Panc1 (cell line): ENCODE measurements around the gene PRPS2. TPM values are rescaled to one million over a fixed set of nuclear protein-coding genes. Genes with fewer than 3 reads are reported as not detected.
A peak's percentile ranks its signal among the peaks of the same experiment; 100 is the strongest.

Experiments
- ATAC-seq: fragments of 200-7000 bp; cut with Tn5 transposase; 2 replicates; pipeline ENCODE4 v1.9.1; 2020; ENCODE audit warnings: mild to moderate bottlenecking, moderate library complexity
- Bru-seq: library from RNA; stranded (reverse); fragments of 400-500 nt; gene quantifications from one replicate; lab custom pipeline; 2021; lab: Mats Ljungman, UMichigan
- BruChase-seq, 2 experiments: library from RNA; stranded (reverse); fragments of 400-500 nt; gene quantifications; one replicate each; lab custom pipeline; 2021; lab: Mats Ljungman, UMichigan
- BruUV-seq: library from RNA; stranded (reverse); fragments of 400-500 nt; replicated peaks from 2 replicates; lab custom pipeline; 2021; lab: Mats Ljungman, UMichigan
- CTCF ChIA-PET: fragments of 300-600 bp; sonication (Branson Sonifier 250); formaldehyde crosslinking; loops from one replicate; lab custom pipeline; 2022; ENCODE audit warnings: antibody characterized with exemption; lab: Charles Lee
- POLR2A ChIA-PET: fragments of 300-600 bp; sonication (Branson Sonifier 250); formaldehyde crosslinking; loops from one replicate; lab custom pipeline; 2022; ENCODE audit warnings: antibody characterized with exemption; lab: Charles Lee
- DNase-seq: peaks from one replicate; pipeline ENCODE4 v3.0.0-alpha.2; 2010; ENCODE audit warnings: low read depth, low spot score
- H3K27ac ChIP-seq: 2 replicates; pipeline ENCODE4 v1.5.1; 2011; ENCODE audit warnings: mild to moderate bottlenecking, low read length, inconsistent platforms
- H3K27me3 ChIP-seq: fragments of 200-500 bp; sonication (Bioruptor generic); 2 replicates; pipeline ENCODE4 v1.6.0; 2014; ENCODE audit warnings: low read length, inconsistent platforms; ENCODE audit not compliant: control insufficient read depth, insufficient read depth
- H3K36me3 ChIP-seq: fragments of 200-500 bp; sonication (Bioruptor generic); 2 replicates; pipeline ENCODE4 v1.5.1; 2014; ENCODE audit warnings: inconsistent platforms, mild to moderate bottlenecking, low read length, moderate library complexity; ENCODE audit not compliant: control insufficient read depth, insufficient read depth
- H3K4me1 ChIP-seq: 2 replicates; pipeline ENCODE4 v1.5.1; 2011; ENCODE audit warnings: inconsistent platforms, mild to moderate bottlenecking, low read length, moderate library complexity; ENCODE audit not compliant: control insufficient read depth, insufficient read depth
- H3K4me3 ChIP-seq, 2 experiments: 2 replicates each; pipeline ENCODE4 v1.5.1; 2011 to 2012; ENCODE audit warnings: low read depth in 2 of 2, low read length in 2 of 2, mild to moderate bottlenecking in 2 of 2, inconsistent platforms in 1 of 2, moderate library complexity in 1 of 2
- H3K9me3 ChIP-seq: fragments of 200-500 bp; sonication (Bioruptor generic); 2 replicates; pipeline ENCODE4 v1.5.1; 2014; ENCODE audit warnings: low read depth, mild to moderate bottlenecking, inconsistent platforms, low read length, moderate library complexity; ENCODE audit not compliant: control insufficient read depth, insufficient read depth
- POLR2AphosphoS5 ChIP-seq: IDR thresholded peaks from 2 replicates; pipeline ENCODE4 v1.6.1; 2012; ENCODE audit warnings: mild to moderate bottlenecking, low read depth, low read length, moderate library complexity
- TCF7L2 ChIP-seq: IDR thresholded peaks from 2 replicates; pipeline ENCODE4 v1.6.1; 2011; ENCODE audit warnings: mild to moderate bottlenecking, low read depth, low read length, inconsistent platforms
- in situ Hi-C: cut with HindIII; loops from 2 replicates; pipeline ENCODE4 v1.10.0; 2016; ENCODE audit warnings: low sequenced_read_pairs, low pct_unique_long_range_greater_than_20kb
- intact Hi-C: fragments of 100-400 bp; cut with micrococcal nuclease; formaldehyde crosslinking; loops from one replicate; pipeline ENCODE4 v1.10.0; 2022; ENCODE audit not compliant: unreplicated experiment
- long read RNA-seq: library from polyadenylated mRNA; unstranded; transcript quantifications from one replicate; pipeline ENCODE4 v2.0.0, GENCODE V29; 2021; ENCODE audit not compliant: unreplicated experiment
- polyA plus RNA-seq: library from polyadenylated mRNA; unstranded; fragments of >200 nt; gene quantifications from one replicate; pipeline ENCODE4 v1.2.1, GENCODE V29; 2012; ENCODE audit warnings: missing spikeins; ENCODE audit not compliant: insufficient read length
- total RNA-seq: library from RNA; stranded (reverse); gene quantifications from one replicate; pipeline ENCODE4 v1.2.1, GENCODE V29; 2021; ENCODE audit not compliant: unreplicated experiment
- TF ChIP-seq, protein P1 (sequence below): fragments of 450-650 bp; IDR thresholded peaks from 2 replicates; pipeline ENCODE4 v1.5.1; 2017; ENCODE audit warnings: mild to moderate bottlenecking
- TF ChIP-seq, protein P2 (sequence below), 2 experiments: IDR thresholded peaks; 2 replicates each; pipeline ENCODE4 v1.6.1; 2011 to 2012; ENCODE audit warnings: low read depth in 2 of 2, control low read depth in 1 of 2, low read length in 1 of 2, mild to moderate bottlenecking in 1 of 2, moderate library complexity in 1 of 2; ENCODE audit not compliant: insufficient read depth in 1 of 2

The PRPS2 gene
- total RNA-seq (28.4 TPM), Bru-seq, nascent RNA (percentile 61 among the genes with signal in this experiment), BruChase-seq, experiment 1, labeled RNA remaining after a 2-hour chase (percentile 66 among the genes with signal in this experiment), BruChase-seq, experiment 2, labeled RNA remaining after a 6-hour chase (percentile 78 among the genes with signal in this experiment)
- 30.6 TPM for polyA plus RNA-seq
- long read RNA-seq, transcript PRPS2-202 (7 exons, 2,511 nt): major isoform, 10 of 29 reads
- long read RNA-seq, partial matches to known transcripts: 0 of 29 reads
- long read RNA-seq, other reads (novel, unspliced or antisense): 18 of 29 reads

DNA sequence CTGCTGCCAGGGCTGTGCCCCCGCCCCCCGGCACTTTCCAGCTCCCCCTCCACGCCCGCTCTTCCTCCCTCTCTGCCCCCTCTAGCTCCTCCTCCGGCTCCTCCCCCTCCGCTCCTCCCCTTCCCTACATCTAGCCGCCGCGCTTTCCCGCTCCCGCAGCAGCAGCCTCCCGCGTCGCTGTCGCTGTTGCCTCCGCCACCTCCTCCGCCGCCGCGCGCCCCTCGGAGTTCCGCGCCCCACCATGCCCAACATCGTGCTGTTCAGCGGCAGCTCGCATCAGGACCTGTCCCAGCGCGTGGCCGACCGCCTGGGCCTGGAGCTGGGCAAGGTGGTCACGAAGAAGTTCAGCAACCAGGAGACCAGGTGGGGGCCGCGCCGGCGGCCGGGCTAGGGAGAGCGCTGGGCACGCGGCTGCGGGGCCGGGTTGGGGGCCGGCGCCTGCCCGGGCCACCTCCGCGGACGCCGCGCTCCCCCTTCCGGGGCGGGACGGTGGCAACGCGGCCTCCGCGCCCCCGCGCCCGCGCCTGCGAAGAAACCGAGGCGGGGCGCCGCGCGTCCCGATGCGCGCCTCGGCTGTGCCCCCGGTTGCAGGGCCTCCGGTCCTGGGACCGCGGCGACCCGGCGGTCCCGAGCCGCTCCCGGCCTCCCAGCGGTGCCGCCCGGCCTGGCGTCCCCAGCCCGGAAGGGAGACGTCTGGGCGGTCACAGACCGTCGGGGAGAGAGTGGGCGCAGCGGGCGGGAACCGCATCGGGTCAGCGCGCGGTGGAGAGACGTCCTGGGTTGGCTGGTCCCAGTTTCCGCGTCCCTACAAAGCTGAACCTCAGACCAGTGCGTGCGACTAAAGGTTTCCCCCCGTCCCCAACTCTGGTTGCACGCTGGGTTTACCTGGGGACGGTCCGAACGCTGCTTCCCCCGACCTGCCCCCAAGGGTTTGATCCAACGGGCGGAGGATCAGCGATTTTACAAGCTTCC, at the start of gene PRPS2:
TSS of gene PRPS2 (plus strand) at position 156 of the 972 bp plus-strand sequence. CDS start at position 242, 86 bp downstream.
- DNase-seq (no peak), ATAC-seq (peak; percentile 94)
- Histone ChIP-seq H3K36me3 (no peaks in the 10 kb centered on the region; the same call in 1 of the 2 replicates), H3K4me1 (no peaks in the 10 kb centered on the region), H3K27ac (peak within 1 kb of the TSS; percentile 51), H3K27me3 (no peaks in the 10 kb centered on the region), H3K9me3 (no peaks in the 10 kb centered on the region), H3K4me3 (peak within 1 kb of the TSS; percentile 59 to 61)
- ChIA-PET POLR2A (interaction anchor here (0.6 kb wide), 1 partner anchor 1706 kb away, joined by 3 read pairs; no protein-coding TSS in a partner anchor), CTCF (interaction anchor here (0.8 kb wide), 1 partner anchor 23 kb away, joined by 3 read pairs; no protein-coding TSS in a partner anchor)
- intact Hi-C loops (no loop called here), in situ Hi-C loops (no loop called here)
- TF ChIP-seq TCF7L2 (peak; percentile 53; the same call in 1 of the 2 replicates), POLR2AphosphoS5 (no peak; the same call in 1 of the 2 replicates)
- no TSS peak for BruUV-seq

DNA sequence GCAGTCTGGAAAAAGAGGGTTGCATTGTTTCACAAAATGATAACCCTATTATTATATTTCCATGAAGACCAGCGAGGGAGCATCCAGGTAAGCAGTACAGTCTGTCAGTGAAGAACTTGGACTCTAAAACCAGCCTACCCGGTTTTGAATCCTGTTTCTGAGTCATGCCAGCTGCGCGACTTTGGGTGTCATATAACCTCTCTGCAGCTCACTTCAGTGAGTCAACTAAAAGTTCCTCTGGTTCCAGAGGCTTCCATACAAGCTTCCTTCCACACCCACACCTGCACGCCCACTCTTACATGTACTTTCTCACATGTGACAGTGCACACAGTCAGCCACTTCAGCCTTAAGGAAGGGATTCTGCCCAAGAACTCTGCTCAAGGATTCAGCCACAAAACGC, 49.8 kb upstream of the PRPS2 start:
- TF ChIP-seq POLR2AphosphoS5: no peak
- TF ChIP-seq TCF7L2: no peak
- TF ChIP-seq, protein P1, sequence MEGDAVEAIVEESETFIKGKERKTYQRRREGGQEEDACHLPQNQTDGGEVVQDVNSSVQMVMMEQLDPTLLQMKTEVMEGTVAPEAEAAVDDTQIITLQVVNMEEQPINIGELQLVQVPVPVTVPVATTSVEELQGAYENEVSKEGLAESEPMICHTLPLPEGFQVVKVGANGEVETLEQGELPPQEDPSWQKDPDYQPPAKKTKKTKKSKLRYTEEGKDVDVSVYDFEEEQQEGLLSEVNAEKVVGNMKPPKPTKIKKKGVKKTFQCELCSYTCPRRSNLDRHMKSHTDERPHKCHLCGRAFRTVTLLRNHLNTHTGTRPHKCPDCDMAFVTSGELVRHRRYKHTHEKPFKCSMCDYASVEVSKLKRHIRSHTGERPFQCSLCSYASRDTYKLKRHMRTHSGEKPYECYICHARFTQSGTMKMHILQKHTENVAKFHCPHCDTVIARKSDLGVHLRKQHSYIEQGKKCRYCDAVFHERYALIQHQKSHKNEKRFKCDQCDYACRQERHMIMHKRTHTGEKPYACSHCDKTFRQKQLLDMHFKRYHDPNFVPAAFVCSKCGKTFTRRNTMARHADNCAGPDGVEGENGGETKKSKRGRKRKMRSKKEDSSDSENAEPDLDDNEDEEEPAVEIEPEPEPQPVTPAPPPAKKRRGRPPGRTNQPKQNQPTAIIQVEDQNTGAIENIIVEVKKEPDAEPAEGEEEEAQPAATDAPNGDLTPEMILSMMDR: no peak
- TF ChIP-seq, protein P2, sequence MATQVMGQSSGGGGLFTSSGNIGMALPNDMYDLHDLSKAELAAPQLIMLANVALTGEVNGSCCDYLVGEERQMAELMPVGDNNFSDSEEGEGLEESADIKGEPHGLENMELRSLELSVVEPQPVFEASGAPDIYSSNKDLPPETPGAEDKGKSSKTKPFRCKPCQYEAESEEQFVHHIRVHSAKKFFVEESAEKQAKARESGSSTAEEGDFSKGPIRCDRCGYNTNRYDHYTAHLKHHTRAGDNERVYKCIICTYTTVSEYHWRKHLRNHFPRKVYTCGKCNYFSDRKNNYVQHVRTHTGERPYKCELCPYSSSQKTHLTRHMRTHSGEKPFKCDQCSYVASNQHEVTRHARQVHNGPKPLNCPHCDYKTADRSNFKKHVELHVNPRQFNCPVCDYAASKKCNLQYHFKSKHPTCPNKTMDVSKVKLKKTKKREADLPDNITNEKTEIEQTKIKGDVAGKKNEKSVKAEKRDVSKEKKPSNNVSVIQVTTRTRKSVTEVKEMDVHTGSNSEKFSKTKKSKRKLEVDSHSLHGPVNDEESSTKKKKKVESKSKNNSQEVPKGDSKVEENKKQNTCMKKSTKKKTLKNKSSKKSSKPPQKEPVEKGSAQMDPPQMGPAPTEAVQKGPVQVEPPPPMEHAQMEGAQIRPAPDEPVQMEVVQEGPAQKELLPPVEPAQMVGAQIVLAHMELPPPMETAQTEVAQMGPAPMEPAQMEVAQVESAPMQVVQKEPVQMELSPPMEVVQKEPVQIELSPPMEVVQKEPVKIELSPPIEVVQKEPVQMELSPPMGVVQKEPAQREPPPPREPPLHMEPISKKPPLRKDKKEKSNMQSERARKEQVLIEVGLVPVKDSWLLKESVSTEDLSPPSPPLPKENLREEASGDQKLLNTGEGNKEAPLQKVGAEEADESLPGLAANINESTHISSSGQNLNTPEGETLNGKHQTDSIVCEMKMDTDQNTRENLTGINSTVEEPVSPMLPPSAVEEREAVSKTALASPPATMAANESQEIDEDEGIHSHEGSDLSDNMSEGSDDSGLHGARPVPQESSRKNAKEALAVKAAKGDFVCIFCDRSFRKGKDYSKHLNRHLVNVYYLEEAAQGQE (IDR thresholded peaks at IDR 0.05; ENCODE audit: insufficient read depth in 1 of 2, low read depth in 2 of 2, low read length in 1 of 2): no peak
- no TSS peak for BruUV-seq
- Histone ChIP-seq H3K27ac (no peak overlapping the region), H3K9me3 (no peaks in the 10 kb centered on the region), H3K4me3 (no peak overlapping the region), H3K27me3 (no peaks in the 10 kb centered on the region), H3K4me1 (no peaks in the 10 kb centered on the region), H3K36me3 (no peaks in the 10 kb centered on the region)
- DNase-seq (no peak), ATAC-seq (no peak)
- intact Hi-C loops (no loop called here), in situ Hi-C loops (no loop called here)
- POLR2A ChIA-PET: no interaction called here
- CTCF ChIA-PET: no interaction called here
